CD4-positive, CD25-positive, alpha-beta regulatory T cell (primary cell): Measurements from ENCODE around the gene ZNF32. TPM values are rescaled to one million over a fixed set of nuclear protein-coding genes. Genes with fewer than 3 reads are reported as not detected.

Experiments
- ATAC-seq, 2 donors: fragments of 150-1000 bp; cut with Tn5 transposase; one replicate each; pipeline ENCODE4 v1.10.0; 2021; ENCODE audit warnings: low read depth in 2 of 2, moderate number of reproducible peaks in 2 of 2, moderate library complexity in 1 of 2
- DNase-seq, 3 donors: peaks; one replicate each; pipeline versions ENCODE4 v3.0.0 to v3.0.0-alpha.2; 2012 to 2022; ENCODE audit warnings: mixed read lengths in 1 of 3
- H3K27ac ChIP-seq: one replicate; pipeline ENCODE4 v1.7.0; 2013; ENCODE audit warnings: mild to moderate bottlenecking, low read length; ENCODE audit not compliant: insufficient read depth, poor library complexity, severe bottlenecking
- H3K27me3 ChIP-seq: one replicate; pipeline ENCODE4 v1.7.0; 2013; ENCODE audit warnings: low read length; ENCODE audit not compliant: control insufficient read depth, insufficient read depth
- H3K36me3 ChIP-seq: one replicate; pipeline ENCODE4 v1.7.0; 2013; ENCODE audit warnings: mild to moderate bottlenecking, low read length, moderate library complexity; ENCODE audit not compliant: control insufficient read depth, insufficient read depth
- H3K4me1 ChIP-seq: 2 replicates; pipeline ENCODE4 v1.7.0; 2013; ENCODE audit warnings: mild to moderate bottlenecking, low read length; ENCODE audit not compliant: insufficient read depth, control insufficient read depth, poor library complexity, severe bottlenecking
- H3K4me3 ChIP-seq: one replicate; pipeline ENCODE4 v1.7.0; 2013; ENCODE audit warnings: low read depth, mild to moderate bottlenecking, low read length, moderate library complexity
- H3K9me3 ChIP-seq, 2 experiments: 1 replicate in 1 of 2; 2 replicates in 1 of 2; pipeline ENCODE4 v1.7.0; 2013; ENCODE audit warnings: low read length in 2 of 2, mild to moderate bottlenecking in 1 of 2, moderate library complexity in 1 of 2; ENCODE audit not compliant: control insufficient read depth in 2 of 2
- H3K27ac Mint-ChIP-seq, 3 donors: one replicate each; pipeline ENCODE4 v1.8.0; 2020 to 2022; ENCODE audit warnings: mild to moderate bottlenecking in 3 of 3, mixed read lengths in 3 of 3, moderate library complexity in 2 of 3
- H3K27me3 Mint-ChIP-seq: one replicate; pipeline ENCODE4 v1.8.0; 2022; ENCODE audit warnings: mild to moderate bottlenecking, mixed read lengths
- H3K36me3 Mint-ChIP-seq: one replicate; pipeline ENCODE4 v1.8.0; 2020; ENCODE audit warnings: mixed read lengths
- H3K4me1 Mint-ChIP-seq, 4 donors: one replicate each; pipeline ENCODE4 v1.8.0; 2020 to 2022; ENCODE audit warnings: mixed read lengths in 4 of 4, mild to moderate bottlenecking in 1 of 4
- H3K4me3 Mint-ChIP-seq, 4 donors: one replicate each; pipeline ENCODE4 v1.8.0; 2020 to 2022; ENCODE audit warnings: mild to moderate bottlenecking in 4 of 4, mixed read lengths in 4 of 4, moderate library complexity in 3 of 4
- H3K9me3 Mint-ChIP-seq, 7 donors: one replicate each; pipeline ENCODE4 v1.8.0; 2020 to 2022; ENCODE audit warnings: mixed read lengths in 7 of 7, mild to moderate bottlenecking in 3 of 7, moderate library complexity in 2 of 7
- polyA plus RNA-seq, 4 donors: library from polyadenylated mRNA; unstranded; fragments of 300-500 nt; fragmentation: Illumina TruSeq; gene quantifications; one replicate each; pipeline ENCODE4 v1.2.3, GENCODE V29; 2021
- total RNA-seq: library from RNA; stranded (reverse); gene quantifications from one replicate; pipeline ENCODE4 v1.2.3, GENCODE V29; 2022

ZNF32 gene
- total and polyA plus RNA-seq, 5 donors from 2014 or later = 18.6 to 82.7 (median 71.2) TPM

DNA sequence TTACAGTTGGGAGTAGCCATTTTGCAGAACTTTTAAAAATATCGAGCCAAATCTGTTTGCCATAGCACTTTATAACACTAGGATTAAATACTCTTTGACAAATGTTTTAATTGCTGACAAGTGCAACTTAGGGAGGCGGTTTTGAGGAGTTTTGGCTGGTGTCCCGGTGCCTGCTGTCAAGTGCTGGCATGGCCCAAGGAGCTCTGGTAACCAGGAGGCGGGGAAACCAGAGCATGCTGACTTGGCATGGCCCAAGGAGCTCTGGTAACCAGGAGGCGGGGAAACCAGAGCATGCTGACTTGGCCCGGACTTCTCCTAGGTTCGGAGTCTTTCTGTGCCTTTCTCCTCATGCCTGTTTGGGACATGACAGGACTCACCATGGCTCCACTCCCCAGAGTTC, 30.8 kb upstream of the ZNF32 start:
- Mint-ChIP-seq H3K36me3 (no peaks in the 10 kb centered on the region), H3K9me3 (peaks cover 0 to 2% (median 0%) of the 10 kb centered on the region in 7 donors), H3K27me3 (peaks cover 1% of the 10 kb centered on the region), H3K4me3 (no peak overlapping the region), H3K4me1 (no peaks in the 10 kb centered on the region), H3K27ac (no peak overlapping the region)
- DNase-seq = no peak
- H3K27ac ChIP-seq = no peak overlapping the region
- no peak for ATAC-seq
- peaks cover 5% of the 10 kb centered on the region for H3K27me3 ChIP-seq
- no peaks in the 10 kb centered on the region for H3K4me1 ChIP-seq
- H3K9me3 ChIP-seq = no peaks in the 10 kb centered on the region
- H3K36me3 ChIP-seq = no peaks in the 10 kb centered on the region
- H3K4me3 ChIP-seq = no peak overlapping the region

DNA sequence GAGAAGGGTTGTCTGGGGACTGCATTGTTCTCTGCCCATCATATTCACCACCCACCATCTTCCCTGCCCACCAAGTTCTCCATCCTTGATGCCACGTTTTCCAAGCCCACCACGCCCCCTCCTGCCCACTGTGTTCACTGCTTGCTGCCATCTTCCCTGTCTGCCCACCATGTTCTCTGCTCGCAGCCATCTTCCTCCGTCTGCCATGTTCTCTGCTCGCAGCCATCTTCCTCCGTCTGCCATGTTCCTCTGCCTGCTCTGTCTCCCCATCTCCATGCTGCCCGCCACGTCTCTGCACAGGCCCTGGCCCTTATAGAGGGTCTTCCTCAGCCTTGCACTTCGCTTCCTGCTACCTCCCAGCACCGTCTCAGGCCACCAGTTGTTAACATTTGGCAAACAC, 30.0 kb upstream of the ZNF32 start:
- Mint-ChIP-seq H3K9me3 (peaks cover 0 to under 1% (median 0%) of the 10 kb centered on the region in 7 donors), H3K36me3 (no peaks in the 10 kb centered on the region), H3K27me3 (no peaks in the 10 kb centered on the region), H3K27ac (no peak overlapping the region), H3K4me1 (no peaks in the 10 kb centered on the region), H3K4me3 (no peak overlapping the region)
- H3K4me3 ChIP-seq = no peak overlapping the region
- H3K27ac ChIP-seq = no peak overlapping the region
- DNase-seq (no peak), ATAC-seq (no peak)
- no peaks in the 10 kb centered on the region for H3K9me3 ChIP-seq
- H3K36me3 ChIP-seq = no peaks in the 10 kb centered on the region
- peaks cover 7% of the 10 kb centered on the region for H3K27me3 ChIP-seq
- H3K4me1 ChIP-seq = no peaks in the 10 kb centered on the region

DNA sequence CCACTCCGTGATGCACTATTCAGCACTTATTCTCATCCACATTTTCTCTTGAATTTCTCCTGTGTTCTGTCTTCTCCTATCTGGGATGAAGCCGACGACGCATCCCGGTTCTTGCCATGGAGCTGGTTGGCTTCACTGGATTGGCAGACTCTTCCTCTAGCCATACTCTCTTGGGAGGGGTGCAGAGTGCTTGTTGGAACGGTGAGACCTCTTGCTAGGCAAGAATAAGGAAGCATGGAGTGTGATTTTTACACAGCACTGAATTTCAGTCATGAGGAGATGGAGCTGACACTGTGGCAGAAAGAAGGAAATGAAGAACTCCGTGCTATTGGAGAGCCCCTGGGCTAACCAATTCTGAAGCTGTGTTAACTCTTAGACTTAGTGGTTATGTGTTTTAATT, 28.2 kb upstream of the ZNF32 start:
- DNase-seq = no peak
- Histone ChIP-seq H3K27me3 (peaks cover 9% of the 10 kb centered on the region), H3K27ac (no peak overlapping the region), H3K36me3 (no peaks in the 10 kb centered on the region), H3K4me3 (no peak overlapping the region), H3K9me3 (no peaks in the 10 kb centered on the region), H3K4me1 (no peaks in the 10 kb centered on the region)
- Mint-ChIP-seq H3K27ac (no peak overlapping the region), H3K27me3 (no peaks in the 10 kb centered on the region), H3K9me3 (no peaks in the 10 kb centered on the region), H3K4me3 (no peak overlapping the region), H3K36me3 (no peaks in the 10 kb centered on the region), H3K4me1 (no peaks in the 10 kb centered on the region)
- ATAC-seq = no peak

DNA sequence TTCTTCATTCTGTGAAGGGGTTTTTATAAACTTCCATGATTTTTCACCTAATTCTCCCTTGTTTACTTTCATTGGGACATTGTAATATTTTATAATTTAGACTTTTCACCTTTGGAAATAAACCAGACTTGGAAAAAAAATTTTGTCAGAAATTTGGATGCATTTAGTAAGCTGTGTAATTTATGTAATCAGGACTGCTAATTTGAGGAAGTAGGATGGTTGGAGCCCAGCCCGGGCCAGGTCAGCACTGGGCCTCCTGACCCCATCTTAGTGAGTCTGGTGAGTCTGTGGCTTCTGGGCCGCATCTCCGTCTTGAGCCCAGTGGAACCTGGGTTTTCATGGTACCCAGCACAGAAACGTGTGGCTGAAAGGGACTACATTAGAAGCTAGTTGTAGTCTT, 27.6 kb upstream of the ZNF32 start:
- DNase-seq (no peak), ATAC-seq (no peak)
- H3K9me3 Mint-ChIP-seq = no peaks in the 10 kb centered on the region
- H3K4me1 Mint-ChIP-seq = peaks cover 0 to 4% (median under 1%) of the 10 kb centered on the region in 4 donors
- H3K27ac Mint-ChIP-seq = no peak overlapping the region
- H3K4me3 Mint-ChIP-seq = no peak overlapping the region
- Histone ChIP-seq H3K27me3 (peaks cover 9% of the 10 kb centered on the region), H3K4me3 (no peak overlapping the region), H3K36me3 (no peaks in the 10 kb centered on the region), H3K9me3 (no peaks in the 10 kb centered on the region), H3K4me1 (no peaks in the 10 kb centered on the region), H3K27ac (no peak overlapping the region)
- peaks cover 6% of the 10 kb centered on the region for H3K27me3 Mint-ChIP-seq
- no peaks in the 10 kb centered on the region for H3K36me3 Mint-ChIP-seq

DNA sequence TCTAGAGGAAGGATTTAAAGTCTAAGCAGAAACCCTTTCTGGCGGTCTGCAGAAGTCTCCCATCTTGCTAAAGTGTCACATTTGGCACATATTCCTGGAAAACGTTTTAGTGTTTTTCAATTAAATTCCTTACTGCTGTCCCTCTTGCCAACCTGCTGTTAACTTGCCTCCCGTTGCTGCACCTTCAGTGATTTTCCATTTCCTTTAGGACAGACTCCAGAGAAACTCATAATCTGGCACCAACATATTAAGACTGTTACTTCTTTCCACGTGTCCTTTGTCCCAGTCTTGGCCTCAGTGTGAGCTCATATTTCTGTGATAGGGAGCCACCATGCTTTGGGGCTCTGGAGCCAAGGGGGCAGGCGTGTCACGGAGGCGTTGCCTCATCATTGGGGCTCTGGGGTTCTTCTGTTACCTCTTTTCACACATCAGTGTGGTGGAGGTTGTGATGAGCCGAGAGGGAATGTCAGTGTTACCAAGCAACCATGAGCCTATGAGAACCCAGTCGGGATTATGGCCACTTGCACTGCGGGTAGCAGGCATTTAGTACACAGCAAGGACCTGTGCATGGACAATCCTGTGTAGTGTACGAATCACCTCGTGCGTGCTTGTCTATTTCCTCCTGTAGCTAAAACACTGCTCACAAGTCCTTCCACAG, 26.0 kb upstream of the ZNF32 start:
- H3K4me3 Mint-ChIP-seq = no peak overlapping the region
- Histone ChIP-seq H3K9me3 (no peaks in the 10 kb centered on the region), H3K27ac (no peak overlapping the region), H3K4me1 (no peaks in the 10 kb centered on the region), H3K36me3 (no peaks in the 10 kb centered on the region), H3K4me3 (no peak overlapping the region), H3K27me3 (peaks cover 9% of the 10 kb centered on the region)
- ATAC-seq (no peak), DNase-seq (no peak)
- no peaks in the 10 kb centered on the region for H3K9me3 Mint-ChIP-seq
- no peaks in the 10 kb centered on the region for H3K36me3 Mint-ChIP-seq
- H3K27ac Mint-ChIP-seq = no peak overlapping the region
- H3K27me3 Mint-ChIP-seq = peaks cover 15% of the 10 kb centered on the region
- peaks cover 0 to 4% (median under 1%) of the 10 kb centered on the region in 4 donors for H3K4me1 Mint-ChIP-seq

DNA sequence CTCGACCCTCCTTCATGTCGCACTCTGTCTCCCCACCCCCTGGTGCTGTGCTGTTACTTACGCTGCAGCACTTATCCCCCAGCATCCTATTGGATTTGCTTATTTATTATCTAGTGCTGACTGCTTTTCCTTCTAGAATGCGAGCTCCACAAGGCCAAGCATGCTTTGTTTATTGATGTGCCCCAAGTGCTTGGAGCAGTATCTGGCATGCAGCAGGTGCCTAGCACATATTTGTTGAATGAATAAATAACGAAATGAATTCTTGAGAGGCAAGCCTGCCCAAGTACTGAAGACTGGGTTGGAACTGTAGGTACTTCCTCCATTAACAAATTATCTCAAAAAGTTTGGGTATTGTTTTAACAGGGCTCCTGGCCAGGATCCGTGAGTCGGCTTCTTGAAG, 24.8 kb upstream of the ZNF32 start:
- H3K4me1 Mint-ChIP-seq = peaks cover 0 to 4% (median 2%) of the 10 kb centered on the region in 4 donors
- ATAC-seq (no peak), DNase-seq (no peak)
- Histone ChIP-seq H3K36me3 (no peaks in the 10 kb centered on the region), H3K27ac (no peak overlapping the region), H3K4me1 (no peaks in the 10 kb centered on the region), H3K4me3 (no peak overlapping the region), H3K27me3 (peaks cover 9% of the 10 kb centered on the region), H3K9me3 (no peaks in the 10 kb centered on the region)
- no peak overlapping the region for H3K27ac Mint-ChIP-seq
- H3K36me3 Mint-ChIP-seq = no peaks in the 10 kb centered on the region
- no peak overlapping the region for H3K4me3 Mint-ChIP-seq
- H3K27me3 Mint-ChIP-seq = peaks cover 17% of the 10 kb centered on the region
- H3K9me3 Mint-ChIP-seq = no peaks in the 10 kb centered on the region

DNA sequence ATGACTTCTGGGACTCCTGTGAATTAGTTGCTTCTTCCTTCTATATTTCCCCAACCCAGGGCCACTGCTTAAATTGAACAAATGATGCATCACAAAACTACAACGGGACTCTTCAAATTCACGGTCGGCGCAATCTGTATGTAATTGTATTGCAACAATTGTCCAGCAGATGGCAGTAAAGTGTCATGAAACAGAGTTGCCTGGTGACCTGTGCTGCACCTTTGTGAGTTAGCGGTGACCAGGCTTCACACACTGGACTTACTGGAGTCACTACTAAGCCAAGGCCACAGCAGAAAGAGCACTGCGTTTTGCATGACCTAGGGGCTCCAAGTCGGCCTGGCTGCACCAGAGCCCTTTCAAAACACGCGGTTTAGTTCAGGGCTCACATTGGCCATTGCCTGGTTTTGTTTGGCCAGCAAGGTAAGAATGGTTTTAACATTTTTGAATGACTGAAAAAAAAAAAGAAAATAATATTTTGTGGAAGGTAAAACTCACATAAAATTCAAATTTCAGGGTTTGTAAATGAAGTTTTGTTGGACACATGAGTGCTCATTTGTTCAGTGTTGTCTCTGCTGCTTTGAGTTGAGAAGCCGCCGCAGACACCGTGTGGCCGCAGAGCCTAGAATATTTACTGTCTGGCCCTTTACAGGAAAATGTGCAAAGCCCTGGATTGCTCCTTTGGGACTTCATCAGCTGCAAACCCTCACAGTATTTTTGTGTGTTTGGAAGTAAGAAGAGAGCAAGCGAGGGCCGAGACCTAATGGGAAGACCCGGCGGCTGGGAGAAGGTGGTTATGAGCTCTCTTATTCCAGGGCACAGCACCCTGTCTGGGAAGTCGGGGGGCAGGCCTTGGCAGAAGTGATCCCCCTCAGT, 23.2 kb upstream of the ZNF32 start:
- Histone ChIP-seq H3K27me3 (peaks cover 9% of the 10 kb centered on the region), H3K4me1 (no peaks in the 10 kb centered on the region), H3K27ac (no peak overlapping the region), H3K9me3 (no peaks in the 10 kb centered on the region), H3K4me3 (no peak overlapping the region), H3K36me3 (no peaks in the 10 kb centered on the region)
- ATAC-seq = peak; percentile 59 to 61
- no peaks in the 10 kb centered on the region for H3K9me3 Mint-ChIP-seq
- DNase-seq = peak; percentile 32 to 64 (median 60)
- no peak overlapping the region for H3K27ac Mint-ChIP-seq
- peaks cover 25% of the 10 kb centered on the region for H3K27me3 Mint-ChIP-seq
- H3K4me3 Mint-ChIP-seq = no peak overlapping the region
- H3K4me1 Mint-ChIP-seq = peaks cover 0 to 5% (median 2%) of the 10 kb centered on the region in 4 donors
- no peaks in the 10 kb centered on the region for H3K36me3 Mint-ChIP-seq
